ENCODE results near the gene PMFBP1. TPM values are rescaled to one million over a fixed set of nuclear protein-coding genes. Genes with fewer than 3 reads are reported as not detected.

PMFBP1 gene
- total RNA-seq, 1 experiment from 2014 or later, result 5.6 TPM

DNA sequence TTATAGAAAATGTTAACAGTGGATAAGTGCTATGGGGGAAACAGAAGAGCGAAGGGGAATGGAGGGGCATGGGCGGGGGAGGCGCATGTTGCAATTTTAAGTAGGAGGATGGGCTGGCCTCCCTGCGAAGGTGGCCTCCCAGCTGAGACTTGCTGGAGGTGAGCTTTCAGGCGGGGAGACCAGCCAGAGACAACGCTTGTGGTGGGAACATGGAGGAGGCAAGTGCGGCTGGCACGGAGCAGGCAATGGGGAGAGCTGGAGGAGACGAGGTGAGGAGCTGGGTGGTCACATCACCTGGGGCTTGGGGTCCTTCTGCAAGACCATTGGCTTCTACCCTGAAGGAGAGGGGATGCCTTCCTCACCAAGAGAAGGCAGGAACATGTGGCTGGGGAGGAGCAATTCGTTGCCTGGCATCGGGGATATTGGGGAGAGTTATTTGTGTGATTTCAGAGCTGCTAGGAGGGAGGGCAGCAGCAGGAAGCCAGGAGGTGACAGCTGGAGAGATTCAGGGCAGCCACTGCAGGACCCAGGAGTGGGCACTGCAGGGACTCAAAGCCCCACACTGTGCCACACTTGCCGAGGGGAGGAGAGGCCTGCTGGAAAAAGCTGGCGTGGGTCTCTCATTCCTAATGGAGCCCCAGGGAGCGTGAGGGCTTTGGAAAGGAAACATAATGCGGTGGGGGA, 34.4 kb downstream of the PMFBP1 start:
- Histone ChIP-seq H3K4me3 (replicated peaks in 1 of 2; ENCODE audit: low read depth in 1 of 2, low read length in 2 of 2) (no peak overlapping the region), H2AFZ (ENCODE audit: low read depth, low read length, poor library complexity, severe bottlenecking) (no peak overlapping the region), H3K36me3 (ENCODE audit: control insufficient read depth in 1 of 2, insufficient read depth in 2 of 2, low read length in 2 of 2) (no peaks in the 10 kb centered on the region), H3K9me3 (ENCODE audit: control insufficient read depth in 1 of 2, insufficient read depth in 1 of 2, low read depth in 1 of 2, low read length in 2 of 2) (no peaks in the 10 kb centered on the region), H3K9me2 (ENCODE audit: insufficient read depth) (no peaks in the 10 kb centered on the region), H3K4me1 (ENCODE audit: control insufficient read depth in 1 of 2, insufficient read depth in 2 of 2, low read length in 2 of 2) (no peaks in the 10 kb centered on the region), H3K79me2 (ENCODE audit: insufficient read depth, low read length) (no peaks in the 10 kb centered on the region), H3K27me3 (ENCODE audit: insufficient read depth, low read length) (no peaks in the 10 kb centered on the region), H3K27ac (ENCODE audit: low read depth, low read length) (no peak overlapping the region), H4K20me1 (ENCODE audit: insufficient read depth) (no peaks in the 10 kb centered on the region), H3K4me2 (ENCODE audit: low read length) (no peak overlapping the region), H3K9ac (ENCODE audit: low read length) (no peak overlapping the region)
- RAD21 ChIA-PET (ENCODE audit: low non-redundant PET in 1 of 2, low total read pairs in 2 of 2, uncharacterized antibody in 2 of 2, unreplicated experiment in 2 of 2), result no interaction called here
- CTCF ChIA-PET, result no interaction called here
- DNase-seq (ENCODE audit: low read depth, low spot score) (no peak), ATAC-seq (no peak)
- TF ChIP-seq EZH2phosphoT487 (IDR thresholded peaks at IDR 0.05; ENCODE audit: borderline replicate concordance) (no peak), SRF (IDR thresholded peaks at IDR 0.05; ENCODE audit: low read depth) (no peak), JUND (IDR thresholded peaks at IDR 0.05) (no peak), ELF1 (IDR thresholded peaks at IDR 0.05; ENCODE audit: borderline replicate concordance, low read depth) (no peak)
- no TSS peak for BruUV-seq (replicated peaks)
- intact Hi-C loops (cut with micrococcal nuclease), result no loop called here
- POLR2A ChIA-PET, result no interaction called here

DNA sequence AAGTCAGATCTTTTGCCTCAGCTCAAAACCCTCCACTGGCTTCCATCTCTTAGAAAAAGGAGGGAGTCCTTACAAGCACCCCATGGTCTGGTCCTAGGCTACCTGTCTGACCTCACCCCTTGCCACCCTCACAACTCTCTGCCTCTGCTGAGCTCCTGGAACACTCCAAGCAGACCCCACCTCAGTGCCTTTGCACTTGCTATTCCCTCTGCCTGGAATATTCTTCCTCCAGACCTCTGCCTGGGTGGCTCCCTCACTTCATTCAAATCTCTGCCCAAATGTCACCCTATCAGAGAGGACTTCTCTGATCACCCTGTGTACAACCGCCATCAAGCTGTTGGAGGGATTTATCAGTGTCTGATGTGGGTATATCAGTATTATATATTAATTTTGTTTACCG, 37.4 kb downstream of the PMFBP1 start:
- no peaks in the 10 kb centered on the region for H3K9me2 ChIP-seq (ENCODE audit: insufficient read depth)
- H3K79me2 ChIP-seq (ENCODE audit: insufficient read depth, low read length), result no peaks in the 10 kb centered on the region
- no peak overlapping the region for H3K4me3 ChIP-seq (replicated peaks in 1 of 2; ENCODE audit: low read depth in 1 of 2, low read length in 2 of 2)
- H3K9ac ChIP-seq (ENCODE audit: low read length), result no peak overlapping the region
- intact Hi-C loops (cut with micrococcal nuclease), result no loop called here
- no peak overlapping the region for H2AFZ ChIP-seq (ENCODE audit: low read depth, low read length, poor library complexity, severe bottlenecking)
- H3K27ac ChIP-seq (ENCODE audit: low read depth, low read length), result no peak overlapping the region
- no peaks in the 10 kb centered on the region for H3K36me3 ChIP-seq (ENCODE audit: control insufficient read depth in 1 of 2, insufficient read depth in 2 of 2, low read length in 2 of 2)
- H3K9me3 ChIP-seq (ENCODE audit: control insufficient read depth in 1 of 2, insufficient read depth in 1 of 2, low read depth in 1 of 2, low read length in 2 of 2), result no peaks in the 10 kb centered on the region
- TF ChIP-seq SRF (IDR thresholded peaks at IDR 0.05; ENCODE audit: low read depth) (no peak), POLR2AphosphoS5 (IDR thresholded peaks at IDR 0.05; ENCODE audit: low read depth, low read length) (no peak), POLR2A (IDR thresholded peaks at IDR 0.05; ENCODE audit: borderline replicate concordance, extremely low read depth, insufficient read depth, insufficient read length) (no peak), RAD21 (IDR thresholded peaks at IDR 0.05; ENCODE audit: low read depth) (no peak), ELF1 (IDR thresholded peaks at IDR 0.05; ENCODE audit: borderline replicate concordance, low read depth) (no peak), CBX3 (IDR thresholded peaks at IDR 0.05; ENCODE audit: low read depth) (no peak), ZFX (IDR thresholded peaks at IDR 0.05) (no peak), SP1 (IDR thresholded peaks at IDR 0.05; ENCODE audit: low read depth) (no peak)
- H3K4me2 ChIP-seq (ENCODE audit: low read length), result no peak overlapping the region
- DNase-seq (ENCODE audit: low read depth, low spot score), result no peak
- no peak for ATAC-seq
- CTCF ChIA-PET, result interaction anchor here (1.5 kb wide), 1 partner anchor 9 kb away, joined by 3 read pairs; no protein-coding TSS in a partner anchor
- H3K27me3 ChIP-seq (ENCODE audit: insufficient read depth, low read length), result no peaks in the 10 kb centered on the region
- RAD21 ChIA-PET (ENCODE audit: low non-redundant PET in 1 of 2, low total read pairs in 2 of 2, uncharacterized antibody in 2 of 2, unreplicated experiment in 2 of 2), result no interaction called here
- POLR2A ChIA-PET, result no interaction called here
- H3K4me1 ChIP-seq (ENCODE audit: control insufficient read depth in 1 of 2, insufficient read depth in 2 of 2, low read length in 2 of 2), result peaks cover 0 to 4% of the 10 kb centered on the region in 2 experiments; a peak in 1 of 4 replicates
- no peaks in the 10 kb centered on the region for H4K20me1 ChIP-seq (ENCODE audit: insufficient read depth)
- no TSS peak for BruUV-seq (replicated peaks)

Measured in HCT116 (cell line).